Thyroid gland (tissue), 4 donors: ENCODE results near the gene PHLDB3.

ENCODE experiments used
- POLR2A ChIP-seq, 2 donors: fragments of 450-650 bp; IDR thresholded peaks; one replicate each; pipeline ENCODE4 v1.6.1; 2017; ENCODE audit warnings: antibody characterized with exemption in 2 of 2, mild to moderate bottlenecking in 2 of 2, moderate library complexity in 1 of 2
- TF ChIP-seq, protein P1 (sequence below), 6 experiments: fragments of 200-600 bp in 3 of 6; fragments of 450-650 bp in 3 of 6; sonication (generic) in 3 of 6; IDR thresholded peaks; one replicate each; pipeline ENCODE4 v1.5.1; 2016 to 2019; ENCODE audit warnings: antibody characterized with exemption in 6 of 6, mild to moderate bottlenecking in 2 of 6, inconsistent platforms in 1 of 6, moderate library complexity in 1 of 6

DNA sequence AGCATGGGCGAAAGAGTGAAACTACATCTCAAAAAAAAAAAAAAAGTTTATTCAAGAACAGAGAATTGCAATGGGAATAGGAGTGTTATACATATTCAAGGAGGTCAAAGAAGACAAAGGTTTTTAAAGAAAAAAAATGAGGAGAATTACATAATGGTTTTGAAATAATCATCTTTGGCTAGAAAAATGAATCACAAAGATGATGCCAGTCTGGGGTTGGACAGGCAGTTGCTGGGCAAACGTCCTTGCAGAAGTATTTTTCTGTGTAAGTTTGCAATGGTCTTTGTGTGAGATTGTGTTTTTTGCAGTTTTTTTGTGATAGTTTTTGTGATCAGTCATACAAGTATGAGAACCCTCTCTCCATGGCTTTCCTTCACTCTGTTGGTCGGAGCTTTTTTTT is 62.8 kb downstream of the PHLDB3 start:
- TF ChIP-seq, protein P1, sequence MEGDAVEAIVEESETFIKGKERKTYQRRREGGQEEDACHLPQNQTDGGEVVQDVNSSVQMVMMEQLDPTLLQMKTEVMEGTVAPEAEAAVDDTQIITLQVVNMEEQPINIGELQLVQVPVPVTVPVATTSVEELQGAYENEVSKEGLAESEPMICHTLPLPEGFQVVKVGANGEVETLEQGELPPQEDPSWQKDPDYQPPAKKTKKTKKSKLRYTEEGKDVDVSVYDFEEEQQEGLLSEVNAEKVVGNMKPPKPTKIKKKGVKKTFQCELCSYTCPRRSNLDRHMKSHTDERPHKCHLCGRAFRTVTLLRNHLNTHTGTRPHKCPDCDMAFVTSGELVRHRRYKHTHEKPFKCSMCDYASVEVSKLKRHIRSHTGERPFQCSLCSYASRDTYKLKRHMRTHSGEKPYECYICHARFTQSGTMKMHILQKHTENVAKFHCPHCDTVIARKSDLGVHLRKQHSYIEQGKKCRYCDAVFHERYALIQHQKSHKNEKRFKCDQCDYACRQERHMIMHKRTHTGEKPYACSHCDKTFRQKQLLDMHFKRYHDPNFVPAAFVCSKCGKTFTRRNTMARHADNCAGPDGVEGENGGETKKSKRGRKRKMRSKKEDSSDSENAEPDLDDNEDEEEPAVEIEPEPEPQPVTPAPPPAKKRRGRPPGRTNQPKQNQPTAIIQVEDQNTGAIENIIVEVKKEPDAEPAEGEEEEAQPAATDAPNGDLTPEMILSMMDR (IDR thresholded peaks at IDR 0.05) = no peak
- no peak for TF ChIP-seq POLR2A (IDR thresholded peaks at IDR 0.05)
